HCT116 (cell line): Measurements from ENCODE around the gene VWC2L. TPM values are rescaled to one million over a fixed set of nuclear protein-coding genes. Genes with fewer than 3 reads are reported as not detected.

Source experiments
- ATAC-seq: fragments of 200-7000 bp; cut with Tn5 transposase; 2 replicates; pipeline ENCODE4 v1.9.1; 2020; ENCODE audit warnings: mild to moderate bottlenecking, moderate library complexity
- BruUV-seq: library from RNA; stranded (reverse); fragments of 400-500 nt; replicated peaks from 2 replicates; lab custom pipeline; 2021; lab: Mats Ljungman, UMichigan
- CTCF ChIA-PET: fragments of 300-600 bp; sonication (Branson Sonifier 250); formaldehyde crosslinking; loops from one replicate; lab custom pipeline; 2021; ENCODE audit warnings: antibody characterized with exemption; lab: Charles Lee
- POLR2A ChIA-PET: fragments of 300-600, 350-600 bp; sonication (Branson Sonifier 250); formaldehyde crosslinking; loops from one replicate; lab custom pipeline; 2021; ENCODE audit warnings: antibody characterized with exemption; lab: Charles Lee
- RAD21 ChIA-PET, 2 experiments: fragments of 300-600 bp; sonication (Branson Sonifier 250); formaldehyde crosslinking; loops; one replicate each; lab custom pipeline; 2023; ENCODE audit warnings: low total read pairs in 2 of 2; ENCODE audit not compliant: uncharacterized antibody in 2 of 2, unreplicated experiment in 2 of 2, low non-redundant PET in 1 of 2; lab: Charles Lee
- DNase-seq: peaks from one replicate; pipeline ENCODE4 v3.0.0-alpha.2; 2010; ENCODE audit warnings: low read depth, low spot score
- H2AFZ ChIP-seq: fragments of 200-600 bp; shearing (Covaris generic), sonication (generic); 2 replicates; pipeline ENCODE4 v1.6.1; 2017; ENCODE audit warnings: low read depth, mixed run types, mixed read lengths, antibody characterized with exemption, low read length; ENCODE audit not compliant: poor library complexity, severe bottlenecking
- H3K27ac ChIP-seq: 2 replicates; pipeline ENCODE4 v1.5.1; 2012; ENCODE audit warnings: low read depth, low read length
- H3K27me3 ChIP-seq: fragments of 200-600 bp; sonication (generic); 2 replicates; pipeline ENCODE4 v1.6.1; 2016; ENCODE audit warnings: mixed run types, low read length, mixed read lengths; ENCODE audit not compliant: insufficient read depth
- H3K36me3 ChIP-seq, 2 experiments: fragments of 200-500 bp in 1 of 2; fragments of 200-600 bp in 1 of 2; sonication (Bioruptor generic) in 1 of 2; sonication (generic) in 1 of 2; 2 replicates each; pipeline versions ENCODE4 v1.5.1 to v1.6.1; 2014 to 2016; ENCODE audit warnings: low read length in 2 of 2, inconsistent platforms in 1 of 2, mixed read lengths in 1 of 2, mixed run types in 1 of 2; ENCODE audit not compliant: insufficient read depth in 2 of 2, control insufficient read depth in 1 of 2
- H3K4me1 ChIP-seq, 2 experiments: fragments of 200-600 bp in 1 of 2; sonication (generic) in 1 of 2; 2 replicates each; pipeline versions ENCODE4 v1.5.1 to v1.6.1; 2012 to 2017; ENCODE audit warnings: low read length in 2 of 2, inconsistent platforms in 1 of 2, mild to moderate bottlenecking in 1 of 2, mixed read lengths in 1 of 2, mixed run types in 1 of 2, moderate library complexity in 1 of 2; ENCODE audit not compliant: insufficient read depth in 2 of 2, control insufficient read depth in 1 of 2
- H3K4me2 ChIP-seq: fragments of 200-600 bp; sonication (generic); 2 replicates; pipeline ENCODE4 v1.6.1; 2017; ENCODE audit warnings: mixed run types, low read length, mixed read lengths
- H3K4me3 ChIP-seq, 2 experiments: fragments of 200-600 bp in 1 of 2; sonication (generic) in 1 of 2; replicated peaks in 1 of 2; 2 replicates each; pipeline ENCODE4 v1.5.1; 2011 to 2016; ENCODE audit warnings: low read length in 2 of 2, control low read depth in 1 of 2, low read depth in 1 of 2, mild to moderate bottlenecking in 1 of 2, mixed read lengths in 1 of 2, mixed run types in 1 of 2
- H3K79me2 ChIP-seq: fragments of 200-600 bp; sonication (generic); 2 replicates; pipeline ENCODE4 v1.6.1; 2017; ENCODE audit warnings: mild to moderate bottlenecking, mixed run types, low read length, moderate library complexity, mixed read lengths; ENCODE audit not compliant: insufficient read depth
- H3K9ac ChIP-seq: fragments of 200-600 bp; sonication (generic); 2 replicates; pipeline ENCODE4 v1.6.1; 2016; ENCODE audit warnings: low read length, mixed read lengths
- H3K9me2 ChIP-seq: fragments of 200-600 bp; sonication (generic), shearing (Covaris generic); 2 replicates; pipeline ENCODE4 v1.6.1; 2017; ENCODE audit warnings: mixed run types, mild to moderate bottlenecking, moderate library complexity; ENCODE audit not compliant: insufficient read depth
- H3K9me3 ChIP-seq, 2 experiments: fragments of 200-500 bp in 1 of 2; fragments of 200-600 bp in 1 of 2; sonication (Bioruptor generic) in 1 of 2; sonication (generic) in 1 of 2; 2 replicates each; pipeline ENCODE4 v1.6.1; 2014 to 2017; ENCODE audit warnings: low read length in 2 of 2, mixed read lengths in 2 of 2, inconsistent platforms in 1 of 2, low read depth in 1 of 2, mild to moderate bottlenecking in 1 of 2, mixed run types in 1 of 2, moderate library complexity in 1 of 2; ENCODE audit not compliant: control insufficient read depth in 1 of 2, insufficient read depth in 1 of 2
- H4K20me1 ChIP-seq: fragments of 200-600 bp; sonication (generic), shearing (Covaris generic); 2 replicates; pipeline ENCODE4 v1.6.1; 2017; ENCODE audit warnings: mixed run types, mild to moderate bottlenecking, moderate library complexity; ENCODE audit not compliant: insufficient read depth
- CBX3 ChIP-seq: IDR thresholded peaks from 2 replicates; pipeline ENCODE4 v1.6.1; 2012; ENCODE audit warnings: low read depth
- CEBPB ChIP-seq: IDR thresholded peaks from 2 replicates; pipeline ENCODE4 v1.6.1; 2012; ENCODE audit warnings: low read depth
- EGR1 ChIP-seq: IDR thresholded peaks from 2 replicates; pipeline ENCODE4 v1.6.1; 2012; ENCODE audit warnings: low read depth
- EZH2 ChIP-seq: fragments of 200-600 bp; sonication (generic); IDR thresholded peaks from 2 replicates; pipeline ENCODE4 v1.6.1; 2017; ENCODE audit warnings: antibody characterized with exemption, mixed run types
- EZH2phosphoT487 ChIP-seq: fragments of 200-600 bp; IDR thresholded peaks from 2 replicates; pipeline ENCODE4 v1.6.1; 2018; ENCODE audit warnings: antibody characterized with exemption, borderline replicate concordance
- SIN3A ChIP-seq: IDR thresholded peaks from 2 replicates; pipeline ENCODE4 v1.6.1; 2012; ENCODE audit warnings: low read depth
- SP1 ChIP-seq: IDR thresholded peaks from 2 replicates; pipeline ENCODE4 v1.6.1; 2012; ENCODE audit warnings: low read depth
- SRF ChIP-seq: IDR thresholded peaks from 2 replicates; pipeline ENCODE4 v1.6.1; 2012; ENCODE audit warnings: low read depth
- YY1 ChIP-seq: IDR thresholded peaks from 2 replicates; pipeline ENCODE4 v1.6.1; 2011; ENCODE audit warnings: low read length, low read depth, moderate library complexity, mild to moderate bottlenecking; ENCODE audit not compliant: insufficient replicate concordance; ENCODE audit errors: extremely low read depth
- ZFX ChIP-seq: fragments of 450-650 bp; IDR thresholded peaks from 2 replicates; pipeline ENCODE4 v1.6.1; 2017
- ZNF274 ChIP-seq: fragments of 200-500 bp; sonication (Bioruptor generic); IDR thresholded peaks from 2 replicates; pipeline ENCODE4 v1.6.1; 2014; ENCODE audit warnings: mild to moderate bottlenecking, low read depth, low read length, inconsistent platforms
- intact Hi-C: fragments of 100-400 bp; cut with micrococcal nuclease; formaldehyde crosslinking; loops from 2 replicates; pipeline ENCODE4 v1.10.0; 2022
- total RNA-seq: library from RNA; stranded (reverse); gene quantifications from one replicate; pipeline ENCODE4 v1.2.1, GENCODE V29; 2021; ENCODE audit not compliant: unreplicated experiment
- TF ChIP-seq, protein P1 (sequence below): IDR thresholded peaks from 2 replicates; pipeline ENCODE4 v1.6.1; 2011; ENCODE audit warnings: mild to moderate bottlenecking, low read length, moderate library complexity; ENCODE audit not compliant: insufficient replicate concordance; ENCODE audit errors: extremely low read depth
- TF ChIP-seq, protein P2 (sequence below): IDR thresholded peaks from 2 replicates; pipeline ENCODE4 v1.6.1; 2012
- TF ChIP-seq, protein P3 (sequence below): IDR thresholded peaks from 2 replicates; pipeline ENCODE4 v1.6.1; 2012; ENCODE audit warnings: low read depth
- TF ChIP-seq, protein P4 (sequence below), 3 experiments: fragments of 200-600 bp in 1 of 3; sonication (generic) in 1 of 3; IDR thresholded peaks in 2 of 3; conservative IDR thresholded peaks in 1 of 3; 2 replicates each; pipeline ENCODE4 v1.5.1; 2012 to 2017; ENCODE audit warnings: low read depth in 2 of 3, low read length in 2 of 3, antibody characterized with exemption in 1 of 3, borderline replicate concordance in 1 of 3, control low read depth in 1 of 3, mild to moderate bottlenecking in 1 of 3, mixed read lengths in 1 of 3, mixed run types in 1 of 3, moderate library complexity in 1 of 3; ENCODE audit not compliant: insufficient read depth in 1 of 3

Gene VWC2L
- total RNA-seq, 1 experiment from 2014 or later: not detected

DNA sequence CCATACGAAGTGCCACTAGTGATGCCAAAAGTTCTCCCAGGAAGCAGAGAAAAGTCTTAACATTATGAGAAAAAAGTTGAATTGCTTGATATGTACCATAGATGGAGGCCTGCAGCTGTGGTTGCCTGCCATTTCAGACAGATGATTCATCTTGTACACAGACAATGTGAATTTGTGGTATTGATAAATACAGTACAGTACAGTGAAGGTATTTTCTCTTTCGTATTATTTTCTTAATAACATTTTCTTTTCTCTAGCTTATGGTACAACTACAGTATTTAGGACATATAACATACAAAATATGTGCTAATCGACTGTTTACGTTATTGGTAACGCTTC, 33.6 kb upstream of the VWC2L start:
- TF ChIP-seq, protein P1, sequence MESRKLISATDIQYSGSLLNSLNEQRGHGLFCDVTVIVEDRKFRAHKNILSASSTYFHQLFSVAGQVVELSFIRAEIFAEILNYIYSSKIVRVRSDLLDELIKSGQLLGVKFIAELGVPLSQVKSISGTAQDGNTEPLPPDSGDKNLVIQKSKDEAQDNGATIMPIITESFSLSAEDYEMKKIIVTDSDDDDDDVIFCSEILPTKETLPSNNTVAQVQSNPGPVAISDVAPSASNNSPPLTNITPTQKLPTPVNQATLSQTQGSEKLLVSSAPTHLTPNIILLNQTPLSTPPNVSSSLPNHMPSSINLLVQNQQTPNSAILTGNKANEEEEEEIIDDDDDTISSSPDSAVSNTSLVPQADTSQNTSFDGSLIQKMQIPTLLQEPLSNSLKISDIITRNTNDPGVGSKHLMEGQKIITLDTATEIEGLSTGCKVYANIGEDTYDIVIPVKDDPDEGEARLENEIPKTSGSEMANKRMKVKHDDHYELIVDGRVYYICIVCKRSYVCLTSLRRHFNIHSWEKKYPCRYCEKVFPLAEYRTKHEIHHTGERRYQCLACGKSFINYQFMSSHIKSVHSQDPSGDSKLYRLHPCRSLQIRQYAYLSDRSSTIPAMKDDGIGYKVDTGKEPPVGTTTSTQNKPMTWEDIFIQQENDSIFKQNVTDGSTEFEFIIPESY: no peak
- TF ChIP-seq, protein P2, sequence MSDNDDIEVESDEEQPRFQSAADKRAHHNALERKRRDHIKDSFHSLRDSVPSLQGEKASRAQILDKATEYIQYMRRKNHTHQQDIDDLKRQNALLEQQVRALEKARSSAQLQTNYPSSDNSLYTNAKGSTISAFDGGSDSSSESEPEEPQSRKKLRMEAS: no peak
- TF ChIP-seq EGR1: no peak
- no peak for TF ChIP-seq YY1
- TF ChIP-seq EZH2: no peak
- no peak for TF ChIP-seq ZFX
- no peak for TF ChIP-seq CEBPB
- TF ChIP-seq, protein P3, sequence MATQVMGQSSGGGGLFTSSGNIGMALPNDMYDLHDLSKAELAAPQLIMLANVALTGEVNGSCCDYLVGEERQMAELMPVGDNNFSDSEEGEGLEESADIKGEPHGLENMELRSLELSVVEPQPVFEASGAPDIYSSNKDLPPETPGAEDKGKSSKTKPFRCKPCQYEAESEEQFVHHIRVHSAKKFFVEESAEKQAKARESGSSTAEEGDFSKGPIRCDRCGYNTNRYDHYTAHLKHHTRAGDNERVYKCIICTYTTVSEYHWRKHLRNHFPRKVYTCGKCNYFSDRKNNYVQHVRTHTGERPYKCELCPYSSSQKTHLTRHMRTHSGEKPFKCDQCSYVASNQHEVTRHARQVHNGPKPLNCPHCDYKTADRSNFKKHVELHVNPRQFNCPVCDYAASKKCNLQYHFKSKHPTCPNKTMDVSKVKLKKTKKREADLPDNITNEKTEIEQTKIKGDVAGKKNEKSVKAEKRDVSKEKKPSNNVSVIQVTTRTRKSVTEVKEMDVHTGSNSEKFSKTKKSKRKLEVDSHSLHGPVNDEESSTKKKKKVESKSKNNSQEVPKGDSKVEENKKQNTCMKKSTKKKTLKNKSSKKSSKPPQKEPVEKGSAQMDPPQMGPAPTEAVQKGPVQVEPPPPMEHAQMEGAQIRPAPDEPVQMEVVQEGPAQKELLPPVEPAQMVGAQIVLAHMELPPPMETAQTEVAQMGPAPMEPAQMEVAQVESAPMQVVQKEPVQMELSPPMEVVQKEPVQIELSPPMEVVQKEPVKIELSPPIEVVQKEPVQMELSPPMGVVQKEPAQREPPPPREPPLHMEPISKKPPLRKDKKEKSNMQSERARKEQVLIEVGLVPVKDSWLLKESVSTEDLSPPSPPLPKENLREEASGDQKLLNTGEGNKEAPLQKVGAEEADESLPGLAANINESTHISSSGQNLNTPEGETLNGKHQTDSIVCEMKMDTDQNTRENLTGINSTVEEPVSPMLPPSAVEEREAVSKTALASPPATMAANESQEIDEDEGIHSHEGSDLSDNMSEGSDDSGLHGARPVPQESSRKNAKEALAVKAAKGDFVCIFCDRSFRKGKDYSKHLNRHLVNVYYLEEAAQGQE: no peak
- TF ChIP-seq SIN3A: no peak
- TF ChIP-seq EZH2phosphoT487: no peak
- TF ChIP-seq, protein P4, sequence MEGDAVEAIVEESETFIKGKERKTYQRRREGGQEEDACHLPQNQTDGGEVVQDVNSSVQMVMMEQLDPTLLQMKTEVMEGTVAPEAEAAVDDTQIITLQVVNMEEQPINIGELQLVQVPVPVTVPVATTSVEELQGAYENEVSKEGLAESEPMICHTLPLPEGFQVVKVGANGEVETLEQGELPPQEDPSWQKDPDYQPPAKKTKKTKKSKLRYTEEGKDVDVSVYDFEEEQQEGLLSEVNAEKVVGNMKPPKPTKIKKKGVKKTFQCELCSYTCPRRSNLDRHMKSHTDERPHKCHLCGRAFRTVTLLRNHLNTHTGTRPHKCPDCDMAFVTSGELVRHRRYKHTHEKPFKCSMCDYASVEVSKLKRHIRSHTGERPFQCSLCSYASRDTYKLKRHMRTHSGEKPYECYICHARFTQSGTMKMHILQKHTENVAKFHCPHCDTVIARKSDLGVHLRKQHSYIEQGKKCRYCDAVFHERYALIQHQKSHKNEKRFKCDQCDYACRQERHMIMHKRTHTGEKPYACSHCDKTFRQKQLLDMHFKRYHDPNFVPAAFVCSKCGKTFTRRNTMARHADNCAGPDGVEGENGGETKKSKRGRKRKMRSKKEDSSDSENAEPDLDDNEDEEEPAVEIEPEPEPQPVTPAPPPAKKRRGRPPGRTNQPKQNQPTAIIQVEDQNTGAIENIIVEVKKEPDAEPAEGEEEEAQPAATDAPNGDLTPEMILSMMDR (IDR thresholded peaks at IDR 0.05 in 2 of 3, conservative IDR thresholded peaks at IDR 0.05 in 1 of 3; ENCODE audit: borderline replicate concordance in 1 of 3, insufficient read depth in 1 of 3, low read depth in 2 of 3, low read length in 2 of 3): no peak
- TF ChIP-seq SP1: no peak
- TF ChIP-seq CBX3: no peak
- no peak for TF ChIP-seq SRF
- no peak for TF ChIP-seq ZNF274
- no peak overlapping the region for H3K4me3 ChIP-seq
- no peaks in the 10 kb centered on the region for H3K79me2 ChIP-seq
- H3K9me3 ChIP-seq: no peaks in the 10 kb centered on the region
- BruUV-seq: no TSS peak
- no peaks in the 10 kb centered on the region for H3K9me2 ChIP-seq
- DNase-seq (no peak), ATAC-seq (no peak)
- H3K9ac ChIP-seq: no peak overlapping the region
- H3K36me3 ChIP-seq: no peaks in the 10 kb centered on the region
- no peaks in the 10 kb centered on the region; a peak in 1 of 4 replicates for H3K4me1 ChIP-seq
- H4K20me1 ChIP-seq: no peaks in the 10 kb centered on the region
- H3K27ac ChIP-seq: no peak overlapping the region
- no peaks in the 10 kb centered on the region for H3K27me3 ChIP-seq
- POLR2A ChIA-PET: no interaction called here
- no peak overlapping the region for H3K4me2 ChIP-seq
- intact Hi-C loops: no loop called here
- RAD21 ChIA-PET: no interaction called here
- H2AFZ ChIP-seq: no peak overlapping the region
- CTCF ChIA-PET: no interaction called here
